SKM-1 (cell line): Measurements from ENCODE around the gene RALGAPA2.

Experiments used
- DNase-seq: peaks from one replicate; lab custom pipeline; 2025; ENCODE audit not compliant: unreplicated experiment; lab: John Stamatoyannopoulos, UW

The RALGAPA2 gene

GRCh38 chr20:20582734-20583133, 129.7 kb downstream of the RALGAPA2 start:
- no peak for DNase-seq

GRCh38 chr20:20580139-20580538, 132.3 kb downstream of the RALGAPA2 start:
- DNase-seq: no peak

- DNase-seq: no peak
Measured at GRCh38 chr20:20578838-20579237, 133.6 kb downstream of the RALGAPA2 start.

DNA sequence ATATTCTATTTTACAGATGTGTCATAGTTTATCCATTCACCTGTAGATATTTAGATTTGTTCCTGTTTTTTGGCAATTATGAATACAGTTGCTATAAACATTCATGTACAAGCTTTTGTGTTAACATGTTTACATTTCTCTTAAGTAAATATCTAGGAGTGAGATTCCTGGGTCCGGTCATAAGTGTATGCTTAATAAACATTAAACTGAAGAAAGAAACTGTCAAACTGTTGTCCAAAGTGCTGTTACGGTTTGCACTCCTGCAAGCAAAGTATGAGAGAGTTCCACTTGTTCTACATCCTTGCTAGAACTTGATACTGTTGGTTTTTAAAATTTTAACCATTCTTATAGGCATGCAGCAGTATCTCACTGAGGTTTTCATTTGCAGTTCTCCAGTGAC, 138.6 kb downstream of the RALGAPA2 start:
- no peak for DNase-seq

DNA sequence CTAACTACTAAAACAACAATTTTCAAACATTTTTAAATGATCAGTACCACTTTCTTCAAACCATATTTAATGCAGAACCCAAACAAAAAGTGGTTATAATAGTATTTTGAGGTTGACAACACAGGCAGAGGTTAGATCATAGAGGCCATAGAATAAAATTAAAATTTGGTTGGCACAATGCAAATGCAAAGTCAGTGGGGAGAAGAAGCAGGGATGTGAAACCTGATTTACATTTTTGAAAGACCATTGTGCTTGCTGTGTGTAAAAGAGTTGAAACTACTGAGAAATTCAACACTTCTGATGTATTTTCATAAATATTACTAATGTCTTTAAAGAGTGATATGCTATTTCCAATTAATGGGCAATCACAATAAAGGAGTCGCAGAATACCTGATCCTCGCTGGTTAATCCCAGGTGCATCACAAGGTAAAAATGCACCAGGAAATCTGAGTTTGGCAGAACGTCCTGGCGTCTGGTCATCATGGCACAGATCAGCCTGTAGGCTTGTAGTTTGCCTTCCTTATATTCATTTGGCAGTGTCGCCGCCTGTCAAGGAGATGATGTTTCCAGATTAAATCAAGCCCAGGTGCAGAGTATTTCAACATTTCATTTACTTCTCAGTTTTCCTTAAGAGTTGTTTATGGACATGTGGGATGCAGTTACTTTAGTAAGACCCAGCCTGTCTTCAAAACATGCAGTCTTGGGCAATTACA, 141.2 kb downstream of the RALGAPA2 start:
- DNase-seq: no peak

DNA sequence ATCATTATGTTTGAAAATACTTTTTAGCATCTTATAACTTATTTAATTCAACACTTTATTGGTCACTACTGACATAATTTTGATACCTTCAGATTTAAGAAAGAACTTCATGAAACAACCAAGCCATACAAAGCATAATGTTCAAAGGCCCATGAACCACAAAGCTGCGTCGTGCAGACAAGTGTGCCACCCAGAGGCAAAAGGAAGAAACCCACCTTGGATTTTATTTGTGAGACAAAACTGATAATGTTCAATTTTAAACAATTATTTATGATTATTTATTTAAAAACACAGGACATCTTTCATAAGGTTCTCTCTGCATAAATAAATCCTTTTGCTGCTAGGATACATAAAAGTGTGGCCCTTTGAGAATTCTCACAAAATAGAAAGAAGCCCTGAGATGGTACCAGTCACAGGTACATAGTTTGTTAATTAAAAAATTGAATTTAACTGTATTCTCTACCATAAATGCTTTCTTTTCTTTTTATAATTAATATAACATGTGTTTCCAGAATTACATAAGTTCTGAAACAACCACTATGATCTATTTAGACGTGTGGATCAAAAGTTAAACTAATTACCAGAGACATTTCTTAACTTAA, 143.7 kb downstream of the RALGAPA2 start:
- DNase-seq: no peak

DNA sequence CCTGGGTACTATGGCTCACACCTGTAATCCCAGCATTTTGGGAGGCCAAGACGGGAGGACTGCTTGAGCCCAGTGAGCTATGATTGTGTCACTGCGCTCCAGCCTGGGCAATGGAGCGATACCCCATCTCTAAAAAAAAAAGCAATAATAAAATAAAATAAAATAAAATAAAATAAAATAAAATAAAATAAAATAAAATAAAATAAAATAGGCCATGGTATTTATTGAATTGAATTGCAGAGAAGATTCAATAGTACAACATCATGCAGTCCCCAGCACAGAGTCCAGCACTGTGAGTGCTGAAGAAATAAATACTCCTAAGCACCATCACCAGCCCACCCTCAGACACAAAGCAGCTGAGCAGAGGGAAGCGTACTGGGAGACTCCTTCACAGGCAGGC, 144.7 kb downstream of the RALGAPA2 start:
- DNase-seq: no peak

DNA sequence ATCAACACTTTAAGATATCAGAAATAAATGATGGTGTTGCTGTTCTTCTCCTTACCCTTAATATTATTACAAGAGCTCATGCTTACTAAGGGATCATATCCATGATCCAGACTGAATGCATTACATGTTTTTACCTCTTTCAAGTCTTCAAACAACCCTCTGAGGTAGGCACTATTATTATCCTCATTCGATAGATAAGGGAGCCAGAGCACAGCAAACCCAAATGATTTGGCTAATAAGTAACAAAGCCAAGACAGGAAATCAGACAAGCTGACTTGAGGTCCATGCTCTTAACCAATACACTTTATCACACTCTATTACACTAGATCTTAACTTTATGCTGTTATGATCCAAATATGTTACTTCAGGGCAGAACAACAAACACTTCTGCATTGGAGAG, 145.9 kb downstream of the RALGAPA2 start:
- DNase-seq: no peak

DNA sequence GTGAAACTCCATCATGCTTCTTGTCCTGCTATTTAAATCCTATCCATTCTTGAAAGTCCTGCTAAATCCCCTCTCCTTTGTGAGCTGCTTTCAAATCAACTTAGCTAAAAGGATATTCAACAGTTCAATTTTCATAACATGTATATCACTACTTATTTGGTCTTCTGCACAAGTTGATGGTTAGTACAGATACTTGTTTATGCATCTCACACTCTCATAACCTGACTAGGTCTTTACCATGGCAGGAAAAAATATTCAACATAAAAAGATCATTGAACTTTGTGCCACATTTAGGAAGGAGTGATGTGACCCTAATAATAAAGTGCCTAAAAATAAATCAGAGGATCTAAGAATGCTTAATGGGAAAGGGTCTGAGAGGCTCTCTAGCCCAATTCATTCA, 148.2 kb downstream of the RALGAPA2 start:
- DNase-seq: no peak

DNA sequence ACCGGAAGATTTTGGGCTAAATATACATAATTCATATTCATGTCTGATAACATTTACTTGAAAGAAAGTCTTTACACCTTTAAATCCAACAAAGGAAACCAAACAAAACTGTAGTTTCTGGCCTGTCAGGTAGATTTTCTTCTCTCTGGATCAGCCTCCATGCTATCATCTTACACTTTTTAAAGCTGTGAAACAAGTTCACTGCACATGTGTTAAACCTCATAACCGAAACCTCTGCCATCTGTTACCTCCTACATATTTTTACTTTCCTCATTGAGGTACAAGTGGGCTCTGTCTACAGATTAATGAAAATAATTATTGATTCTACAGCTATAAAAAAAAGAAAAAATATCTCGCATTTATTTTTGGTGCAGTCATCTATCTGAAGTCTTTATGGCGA, 149.9 kb downstream of the RALGAPA2 start:
- DNase-seq: no peak

DNA sequence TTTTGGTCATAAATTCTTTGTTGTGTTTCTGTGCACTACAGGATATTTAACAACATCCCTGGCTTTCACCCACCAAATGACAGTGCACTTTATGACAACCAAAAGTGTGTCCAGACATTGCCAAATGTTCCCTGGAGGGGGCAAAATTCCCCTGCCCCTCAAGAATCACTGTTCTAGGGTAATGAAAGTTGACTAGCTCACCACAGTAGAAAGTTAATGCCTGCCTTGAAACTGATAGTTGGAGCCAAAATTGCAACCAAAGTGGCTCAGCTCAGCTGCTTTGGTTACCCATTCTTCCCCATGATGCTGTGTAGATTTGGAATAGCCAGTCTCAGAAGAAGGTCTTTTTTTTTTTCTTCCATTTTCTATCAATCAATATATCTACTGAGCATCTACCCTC, 150.6 kb downstream of the RALGAPA2 start:
- no peak for DNase-seq

DNA sequence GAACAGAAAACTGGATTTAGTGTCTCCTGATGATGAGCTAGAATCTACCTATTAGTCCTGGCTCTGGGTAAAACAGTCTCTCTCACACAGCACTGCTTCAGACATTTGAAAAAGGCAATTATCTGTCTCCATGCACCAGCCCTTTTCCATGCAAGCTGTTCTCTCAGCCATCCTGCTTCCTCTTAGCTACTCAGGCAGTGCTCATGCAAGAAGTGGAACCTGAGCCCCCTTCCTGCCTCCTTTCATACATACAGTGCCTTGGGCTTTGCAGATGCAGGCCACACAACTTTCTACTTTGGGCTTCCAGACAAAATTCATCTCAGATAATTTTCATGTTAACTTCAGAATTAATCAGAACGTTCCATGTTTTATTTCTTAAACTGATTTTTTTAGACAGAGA, 151.3 kb downstream of the RALGAPA2 start:
- DNase-seq: no peak

GRCh38 chr20:20557406-20557805, 155.0 kb downstream of the RALGAPA2 start:
- no peak for DNase-seq

- no peak for DNase-seq
Measured at GRCh38 chr20:20555838-20556237, 156.6 kb downstream of the RALGAPA2 start.

GRCh38 chr20:20554951-20555350, 157.5 kb downstream of the RALGAPA2 start:
- no peak for DNase-seq

DNA sequence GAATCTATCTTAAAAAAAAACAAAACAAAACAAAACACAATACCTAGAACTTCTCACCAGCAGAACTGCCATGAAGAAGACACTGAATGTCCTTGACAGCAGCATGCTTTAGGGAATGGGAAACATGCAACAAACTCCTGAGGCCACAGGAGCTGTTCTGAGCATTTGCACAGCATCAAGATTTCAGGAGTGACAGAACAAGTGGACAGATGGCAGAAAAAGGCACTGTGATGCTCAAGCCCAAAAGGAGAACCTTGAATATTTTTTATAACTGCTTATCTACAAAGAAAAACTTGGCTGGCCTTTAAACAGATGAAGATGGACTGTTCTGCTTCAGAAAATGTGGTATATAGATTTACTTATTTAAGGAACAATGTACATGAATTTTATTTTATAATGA, 158.9 kb downstream of the RALGAPA2 start:
- no peak for DNase-seq

DNA sequence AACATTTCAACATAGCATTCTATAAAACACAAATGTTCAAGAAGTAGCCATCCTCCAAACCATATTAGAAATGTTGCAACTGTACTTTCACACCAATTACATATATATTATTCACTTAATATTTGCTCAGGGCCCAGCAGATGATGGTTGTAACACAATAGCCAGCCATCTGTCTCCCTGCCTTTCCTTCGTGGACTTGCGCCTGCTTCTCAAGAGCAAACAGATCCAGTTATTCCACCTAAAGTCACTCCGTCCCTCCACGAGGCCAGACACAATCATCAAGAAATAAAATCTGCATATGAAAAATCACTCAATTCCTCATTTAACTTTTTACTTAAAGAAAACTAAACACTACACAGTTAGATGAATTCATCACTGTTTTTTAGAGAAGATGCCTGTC, 160.4 kb downstream of the RALGAPA2 start:
- no peak for DNase-seq

DNA sequence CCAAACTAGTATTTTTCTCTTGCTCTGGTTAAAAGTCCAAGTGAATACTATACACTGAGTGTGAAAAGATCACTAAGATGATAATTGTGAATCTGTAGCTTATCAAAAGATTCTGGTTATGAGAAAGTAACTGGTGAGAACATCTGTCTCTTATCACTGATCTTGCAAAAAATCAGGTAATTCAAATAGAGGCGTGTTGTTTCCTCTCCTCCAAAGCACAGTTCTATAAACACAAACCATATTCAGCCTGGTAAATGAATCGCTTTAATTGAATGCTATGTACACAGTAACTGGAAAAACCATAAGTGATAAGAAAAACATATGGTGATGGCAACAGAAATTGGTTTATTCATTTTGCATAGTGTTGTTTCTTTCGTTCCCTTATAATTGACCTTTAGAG, 161.0 kb downstream of the RALGAPA2 start:
- no peak for DNase-seq

- DNase-seq: no peak
Measured at GRCh38 chr20:20549704-20550103, 162.7 kb downstream of the RALGAPA2 start.

DNA sequence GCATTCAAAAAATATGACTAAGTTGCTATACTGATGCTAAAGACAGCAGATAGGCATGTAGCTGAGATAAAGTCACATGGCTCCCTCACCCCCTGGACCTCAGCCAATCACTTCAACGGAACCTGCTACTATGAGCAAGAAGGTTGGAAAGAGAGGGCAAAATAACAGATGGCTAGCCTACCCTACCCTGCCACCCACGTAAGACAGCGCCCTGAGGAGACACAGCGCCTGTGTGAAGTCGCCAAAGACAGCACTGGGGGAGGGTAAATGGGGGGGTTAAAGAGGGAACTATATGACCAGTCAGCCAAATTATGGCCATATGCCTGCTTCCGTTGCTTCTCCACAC, 163.2 kb downstream of the RALGAPA2 start:
- DNase-seq: no peak

GRCh38 chr20:20548527-20549266, 163.7 kb downstream of the RALGAPA2 start:
- no peak for DNase-seq

GRCh38 chr20:20547876-20548266, 164.6 kb downstream of the RALGAPA2 start:
- no peak for DNase-seq
